Measurements from ENCODE around the gene AGL.
"Not testable (repeated sequence)": the region's sequence is repeated elsewhere in the genome, so short reads cannot be mapped to it uniquely, and the experiment has no call there.

AGL gene

DNA sequence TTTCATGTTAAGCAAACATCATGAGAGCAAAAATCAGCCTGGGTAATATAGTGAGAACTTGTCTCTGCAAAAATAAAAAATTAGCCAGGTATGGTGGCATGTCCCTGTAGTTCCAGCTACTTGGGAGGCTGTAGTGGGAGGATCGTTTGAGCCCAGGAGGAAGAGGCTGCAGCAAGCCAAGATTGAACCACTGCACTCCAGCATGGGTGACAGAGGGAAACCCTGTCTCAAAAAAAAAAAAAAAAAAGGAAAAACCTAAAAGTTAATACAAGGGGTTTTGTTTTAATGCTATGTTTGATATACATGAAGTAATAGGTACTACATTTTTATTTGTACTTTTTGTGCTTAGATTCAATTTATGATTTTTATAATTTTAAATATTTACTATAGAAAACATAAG, 92.6 kb downstream of the AGL start:
- Mint-ChIP-seq H3K9me3 (no peaks in the 10 kb centered on the region), H3K4me1 (no peaks in the 10 kb centered on the region), H3K27me3 (peaks cover 3% of the 10 kb centered on the region), H3K27ac (no peak overlapping the region), H3K4me3 (no peak overlapping the region), H3K36me3 (no peaks in the 10 kb centered on the region)
- DNase-seq, result no peak
- CTCF ChIA-PET, result no interaction called here

DNA sequence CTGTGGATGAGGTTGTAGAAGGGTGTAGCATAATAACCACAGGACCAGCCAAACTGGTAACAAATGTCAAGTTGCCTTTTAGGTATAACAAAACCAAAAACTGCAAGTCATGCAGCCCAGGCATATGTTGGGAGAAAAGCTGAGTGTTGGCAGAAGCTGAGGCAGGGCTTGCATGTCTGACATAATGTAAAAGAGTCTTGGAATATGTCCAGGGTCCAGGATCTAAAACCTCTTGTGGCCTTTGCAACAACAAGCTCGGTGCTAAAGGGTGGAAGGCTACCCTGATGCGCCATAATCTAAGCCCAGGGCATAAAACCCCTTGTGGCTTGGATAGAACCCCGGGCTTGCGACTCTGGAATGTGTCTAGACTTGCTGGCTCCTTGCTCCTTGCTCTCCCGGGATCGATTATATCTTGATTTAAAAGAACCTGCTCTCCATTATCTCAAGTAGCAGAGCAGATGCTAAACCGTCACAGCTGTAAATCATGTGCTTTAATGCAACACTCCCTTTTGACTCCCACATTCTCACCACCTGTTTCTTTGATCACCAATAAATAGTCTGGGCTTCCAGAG, 93.1 kb downstream of the AGL start:
- Mint-ChIP-seq H3K36me3 (no peaks in the 10 kb centered on the region), H3K9me3 (no peaks in the 10 kb centered on the region), H3K4me1 (no peaks in the 10 kb centered on the region), H3K27me3 (peaks cover 3% of the 10 kb centered on the region), H3K27ac (no peak overlapping the region), H3K4me3 (no peak overlapping the region)
- CTCF ChIA-PET, result no interaction called here
- DNase-seq, result no peak

DNA sequence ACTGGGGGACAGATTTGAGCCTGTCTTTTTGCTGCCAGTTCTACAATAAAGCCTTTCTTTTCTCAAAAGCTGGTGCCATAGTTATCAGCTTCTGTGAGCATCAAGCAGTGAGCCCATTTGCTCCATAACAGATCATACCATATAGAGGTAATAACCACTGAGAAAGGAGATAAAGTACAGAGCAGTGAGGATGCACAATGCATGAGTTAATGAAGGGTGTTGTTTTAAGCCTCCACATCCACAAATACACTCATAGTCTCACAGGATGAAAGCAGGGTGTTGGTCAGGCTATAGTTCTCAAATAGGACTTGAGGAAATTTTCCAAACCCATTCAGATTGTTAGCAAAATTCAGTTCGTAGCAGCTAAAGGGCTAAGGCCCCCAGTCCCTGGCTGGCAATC, 94.0 kb downstream of the AGL start:
- Mint-ChIP-seq H3K4me3 (no peak overlapping the region), H3K27me3 (peaks cover 4% of the 10 kb centered on the region), H3K36me3 (no peaks in the 10 kb centered on the region), H3K9me3 (no peaks in the 10 kb centered on the region), H3K27ac (no peak overlapping the region), H3K4me1 (no peaks in the 10 kb centered on the region)
- DNase-seq, result no peak
- CTCF ChIA-PET, result no interaction called here

DNA sequence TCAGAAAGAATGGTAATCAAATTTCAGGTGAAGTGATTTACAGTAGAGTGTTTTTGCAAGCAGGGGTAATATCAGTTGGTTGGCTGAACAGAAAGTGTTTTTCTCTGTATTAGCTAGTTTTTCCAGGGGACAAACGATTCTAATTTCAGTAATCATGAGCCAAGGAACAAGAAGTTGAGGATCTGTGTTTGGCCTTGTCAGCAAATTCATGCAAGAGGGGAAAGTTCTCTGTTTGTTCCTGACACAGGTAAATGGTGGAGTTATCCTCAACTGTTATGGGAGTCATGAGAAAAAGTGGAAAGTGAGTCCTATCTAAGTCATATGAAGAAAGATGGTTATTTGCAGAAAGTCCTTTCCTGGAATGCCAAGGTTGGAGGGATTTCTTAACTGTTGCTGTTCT, 95.0 kb downstream of the AGL start:
- no peaks in the 10 kb centered on the region for H3K4me1 Mint-ChIP-seq

DNA sequence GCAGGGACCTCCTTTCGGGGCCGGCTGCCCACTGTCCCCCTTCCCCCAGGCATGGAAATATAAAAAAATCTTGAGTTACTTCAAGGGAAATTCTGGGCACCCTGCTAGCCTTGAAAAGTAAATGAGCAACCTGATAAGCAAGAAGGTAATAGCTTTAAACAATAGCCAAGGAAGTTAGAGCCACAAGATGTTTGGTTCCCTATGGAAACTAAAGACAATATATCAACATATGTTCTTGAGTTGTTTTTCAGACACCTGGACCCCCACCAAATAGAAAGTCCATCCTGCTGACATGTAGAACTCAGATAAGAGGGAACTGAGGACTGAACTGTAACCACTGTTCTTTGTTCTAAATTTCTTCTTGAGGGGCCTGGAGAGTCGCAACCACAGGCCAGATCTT, 100.3 kb downstream of the AGL start:
- Mint-ChIP-seq H3K4me1 (no peaks in the 10 kb centered on the region), H3K9me3 (no peaks in the 10 kb centered on the region), H3K27me3 (peaks cover 4% of the 10 kb centered on the region), H3K36me3 (no peaks in the 10 kb centered on the region), H3K4me3 (no peak overlapping the region), H3K27ac (no peak overlapping the region)
- DNase-seq, result no peak
- CTCF ChIA-PET, result interaction anchor here (0.7 kb wide), 1 partner anchor 1683 kb away, joined by 3 read pairs; no protein-coding TSS in a partner anchor

More for the DNA sequence above, 95.0 kb downstream of the AGL start:
- Mint-ChIP-seq H3K36me3 (no peaks in the 10 kb centered on the region), H3K27ac (no peak overlapping the region), H3K4me3 (no peak overlapping the region), H3K27me3 (peaks cover 4% of the 10 kb centered on the region), H3K9me3 (no peaks in the 10 kb centered on the region)
- no peak for DNase-seq
- CTCF ChIA-PET, result no interaction called here

DNA sequence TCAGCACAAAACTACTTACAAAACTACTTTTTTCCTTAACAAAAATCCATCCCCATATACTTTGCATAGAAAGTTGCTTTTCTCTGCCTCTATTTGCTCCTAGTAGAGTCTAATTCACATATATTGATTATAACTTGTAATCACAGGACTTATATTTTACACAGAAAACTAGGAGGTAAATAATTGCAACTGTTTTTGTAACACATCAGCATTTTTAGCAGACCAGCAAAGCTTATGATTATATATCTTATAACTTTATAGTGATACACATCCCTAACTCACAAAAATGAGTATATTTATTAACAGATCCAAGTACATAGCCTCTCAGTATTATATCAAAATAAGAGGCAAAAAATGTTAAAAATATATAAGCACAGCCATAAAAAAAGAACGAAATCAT, 102.4 kb downstream of the AGL start:
- H3K27me3 Mint-ChIP-seq, result peaks cover 4% of the 10 kb centered on the region
- H3K9me3 Mint-ChIP-seq, result no peaks in the 10 kb centered on the region
- DNase-seq, result no peak
- no peaks in the 10 kb centered on the region for H3K4me1 Mint-ChIP-seq
- H3K27ac Mint-ChIP-seq, result no peak overlapping the region
- H3K36me3 Mint-ChIP-seq, result no peaks in the 10 kb centered on the region
- H3K4me3 Mint-ChIP-seq, result no peak overlapping the region
- CTCF ChIA-PET, result interaction anchor here (0.6 kb wide), 1 partner anchor 797 kb away, joined by 3 read pairs; no protein-coding TSS in a partner anchor

DNA sequence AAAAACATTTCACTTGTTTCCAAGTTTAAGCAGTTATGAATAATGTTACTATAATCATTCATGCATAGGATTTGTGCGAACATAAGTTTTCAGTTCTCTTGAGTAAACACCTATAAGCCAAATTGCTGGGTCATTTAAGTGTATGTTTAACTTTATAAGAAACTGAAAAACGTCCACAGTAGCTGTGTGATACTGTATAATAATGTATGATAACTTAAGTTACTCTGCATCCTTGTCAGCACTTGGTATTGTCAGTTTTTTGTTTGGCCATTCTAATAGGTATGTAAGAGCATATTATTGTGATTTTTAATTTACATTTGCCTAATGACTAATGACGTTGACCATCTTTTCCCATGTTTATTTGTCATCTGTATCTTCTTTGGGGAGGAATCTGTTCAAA, 105.2 kb downstream of the AGL start:
- CTCF ChIA-PET, result interaction anchor here (0.6 kb wide), 1 partner anchor 537 kb away, joined by 3 read pairs; no protein-coding TSS in a partner anchor
- Mint-ChIP-seq H3K4me1 (no peaks in the 10 kb centered on the region), H3K27ac (no peak overlapping the region), H3K9me3 (no peaks in the 10 kb centered on the region), H3K27me3 (no peaks in the 10 kb centered on the region), H3K36me3 (no peaks in the 10 kb centered on the region), H3K4me3 (no peak overlapping the region)
- no peak for DNase-seq

DNA sequence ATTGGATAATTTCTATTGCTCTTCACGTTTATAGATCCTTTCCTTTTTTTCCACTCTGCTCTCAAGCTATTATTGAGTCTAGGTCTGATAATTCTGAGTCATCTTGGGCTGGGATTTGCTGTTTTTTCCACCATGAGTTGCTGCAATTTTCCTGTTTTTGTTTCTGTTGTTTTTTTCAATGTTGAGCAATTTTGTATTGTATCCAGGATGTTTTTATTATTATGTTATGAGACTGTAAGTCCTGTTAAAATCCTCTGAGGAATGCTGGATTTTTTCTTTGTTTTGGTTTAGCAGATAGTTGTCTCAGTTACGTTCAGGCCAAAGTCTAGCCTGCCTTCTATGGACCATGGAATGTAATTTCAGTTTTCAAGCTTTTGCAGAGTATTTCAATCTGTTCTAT, 106.6 kb downstream of the AGL start:
- no peaks in the 10 kb centered on the region for H3K4me1 Mint-ChIP-seq
- DNase-seq, result no peak
- CTCF ChIA-PET, result no interaction called here

DNA sequence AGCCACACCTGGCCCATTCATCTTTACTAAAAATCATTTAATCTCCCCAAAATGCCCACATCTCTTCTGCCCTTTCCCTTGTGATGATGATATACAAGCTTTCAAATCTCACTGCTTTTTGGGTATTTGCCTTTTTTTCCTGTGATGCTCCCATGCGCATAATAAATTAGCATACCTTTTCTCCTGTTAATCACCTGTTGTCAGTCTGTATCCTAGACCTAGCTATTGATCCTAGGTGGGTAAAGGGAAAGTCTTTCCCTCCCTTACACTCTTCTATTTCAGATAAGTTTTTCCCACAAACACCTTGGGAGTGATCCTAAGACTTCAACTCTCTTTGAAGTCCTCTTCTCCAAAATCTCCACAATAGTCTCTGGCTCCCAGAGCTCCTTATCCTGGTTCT, 107.7 kb downstream of the AGL start:
- no peaks in the 10 kb centered on the region for H3K36me3 Mint-ChIP-seq
- H3K27ac Mint-ChIP-seq, result no peak overlapping the region
- no peak for DNase-seq
- no peaks in the 10 kb centered on the region for H3K27me3 Mint-ChIP-seq
- no peaks in the 10 kb centered on the region for H3K4me1 Mint-ChIP-seq
- CTCF ChIA-PET, result no interaction called here
- no peak overlapping the region for H3K4me3 Mint-ChIP-seq
- H3K9me3 Mint-ChIP-seq, result no peaks in the 10 kb centered on the region

More for the DNA sequence above, 106.6 kb downstream of the AGL start:
- no peaks in the 10 kb centered on the region for H3K9me3 Mint-ChIP-seq
- no peak overlapping the region for H3K4me3 Mint-ChIP-seq
- H3K27ac Mint-ChIP-seq, result no peak overlapping the region
- no peaks in the 10 kb centered on the region for H3K36me3 Mint-ChIP-seq
- no peaks in the 10 kb centered on the region for H3K27me3 Mint-ChIP-seq

DNA sequence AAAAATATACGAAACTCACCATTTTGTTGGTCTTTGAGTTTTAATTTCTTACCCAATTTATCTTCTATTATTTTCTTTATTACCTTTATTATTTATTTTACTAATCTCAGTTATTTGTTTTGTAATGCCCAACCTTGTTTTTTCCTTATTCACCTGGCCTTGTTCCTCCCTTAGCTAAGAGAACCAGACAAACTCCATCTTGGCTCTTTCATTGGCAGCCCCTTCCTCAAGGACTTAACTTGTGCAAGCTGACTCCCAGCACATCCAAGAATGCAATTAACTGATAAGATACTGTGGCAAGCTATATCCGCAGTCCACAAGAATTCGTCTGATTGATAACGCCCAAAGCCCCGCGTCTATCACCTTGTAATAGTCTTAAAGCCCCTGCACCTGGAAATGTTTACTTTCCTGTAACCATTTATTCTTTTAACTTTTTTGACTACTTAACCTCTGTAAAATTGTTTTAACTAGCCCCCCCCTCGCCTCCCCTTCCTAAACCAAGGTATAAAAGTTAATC, 109.1 kb downstream of the AGL start:
- H3K27ac Mint-ChIP-seq, H3K4me3 Mint-ChIP-seq, CTCF ChIA-PET, H3K27me3 Mint-ChIP-seq, H3K9me3 Mint-ChIP-seq, DNase-seq, H3K4me1 Mint-ChIP-seq, H3K36me3 Mint-ChIP-seq: not testable (repeated sequence)

DNA sequence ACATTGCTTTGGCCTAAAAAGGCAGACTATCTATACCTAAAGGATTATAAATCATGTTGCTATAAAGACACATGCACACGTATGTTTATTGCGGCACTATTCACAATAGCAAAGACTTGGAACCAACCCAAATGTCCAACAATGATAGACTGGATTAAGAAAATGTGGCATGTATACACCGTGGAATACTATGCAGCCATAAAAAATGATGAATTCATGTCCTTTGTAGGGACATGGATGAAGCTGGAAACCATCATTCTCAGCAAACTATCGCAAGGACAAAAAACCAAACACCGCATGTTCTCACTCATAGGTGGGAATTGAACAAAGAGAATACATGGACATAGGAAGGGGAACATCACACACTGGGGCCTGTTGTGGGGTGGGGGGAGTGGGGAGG, 110.1 kb downstream of the AGL start:
- not testable (repeated sequence) for H3K27ac Mint-ChIP-seq, H3K36me3 Mint-ChIP-seq, H3K4me1 Mint-ChIP-seq, H3K9me3 Mint-ChIP-seq, H3K27me3 Mint-ChIP-seq, DNase-seq, H3K4me3 Mint-ChIP-seq
- CTCF ChIA-PET, result interaction anchor here (0.7 kb wide), 1 partner anchor 49 kb away, joined by 4 read pairs; no protein-coding TSS in a partner anchor

DNA sequence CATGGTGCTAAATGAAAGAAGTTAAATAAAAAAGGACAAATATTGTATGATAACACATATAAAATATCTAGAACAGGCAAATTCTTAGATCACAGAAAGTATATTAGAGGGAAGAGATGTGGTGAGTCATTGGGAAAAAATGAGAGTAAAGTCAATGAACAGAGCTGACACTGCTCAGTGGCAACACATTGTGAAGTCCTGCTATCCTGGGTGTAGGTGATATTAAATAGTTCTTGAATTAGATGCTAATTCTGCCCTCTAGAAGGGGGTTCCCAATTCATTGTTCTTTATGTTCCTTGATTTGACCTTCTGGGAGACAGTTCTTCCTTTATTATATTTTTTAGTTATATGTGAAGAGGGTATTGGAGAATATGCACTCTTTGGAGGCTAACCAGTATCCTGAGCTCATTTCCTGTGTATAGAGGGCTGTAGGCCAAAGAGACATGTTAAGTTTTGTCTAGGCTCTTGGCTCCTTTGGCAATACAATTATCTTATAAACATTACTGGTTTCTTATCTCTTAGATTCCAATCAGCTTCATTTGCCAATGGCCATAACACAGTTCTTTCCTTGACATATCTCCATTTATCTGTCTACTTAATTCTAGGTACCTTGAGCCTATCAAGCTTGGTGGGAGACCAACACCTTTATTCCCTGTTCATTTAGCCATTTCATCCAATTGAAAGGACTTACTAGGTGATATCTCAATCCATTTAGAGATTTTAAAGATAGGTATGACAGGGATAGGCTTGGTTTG, 113.1 kb downstream of the AGL start:
- Mint-ChIP-seq H3K36me3 (no peaks in the 10 kb centered on the region), H3K4me1 (peaks cover 1% of the 10 kb centered on the region), H3K27ac (no peak overlapping the region), H3K9me3 (no peaks in the 10 kb centered on the region), H3K4me3 (no peak overlapping the region), H3K27me3 (no peaks in the 10 kb centered on the region)
- CTCF ChIA-PET, result no interaction called here
- DNase-seq, result no peak

DNA sequence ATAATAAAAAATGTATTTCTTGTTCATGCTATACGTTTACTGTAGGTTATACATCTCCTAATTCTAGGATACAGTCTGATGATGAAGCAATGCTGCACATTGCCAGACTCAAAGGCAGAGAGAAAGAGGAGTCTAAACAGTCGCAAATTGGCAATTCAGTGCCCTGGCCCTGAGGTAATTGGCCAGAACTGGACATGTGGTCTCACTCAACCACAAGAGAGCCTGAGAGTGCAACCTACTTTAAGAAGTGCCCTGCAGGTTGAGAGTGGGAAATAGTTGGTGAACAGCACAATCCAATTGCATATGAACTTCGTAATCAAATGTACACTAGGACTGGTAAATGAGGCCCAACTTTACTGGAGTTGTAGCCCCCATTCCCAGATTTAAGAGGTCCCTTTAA, 114.6 kb downstream of the AGL start:
- Mint-ChIP-seq H3K36me3 (no peaks in the 10 kb centered on the region), H3K4me3 (no peak overlapping the region), H3K27ac (no peak overlapping the region), H3K27me3 (no peaks in the 10 kb centered on the region), H3K9me3 (no peaks in the 10 kb centered on the region), H3K4me1 (peaks cover 16% of the 10 kb centered on the region)
- no peak for DNase-seq
- CTCF ChIA-PET, result interaction anchor here (0.7 kb wide), 2 partner anchors 427 to 904 kb away, joined by 3 read pairs; no protein-coding TSS in a partner anchor

DNA sequence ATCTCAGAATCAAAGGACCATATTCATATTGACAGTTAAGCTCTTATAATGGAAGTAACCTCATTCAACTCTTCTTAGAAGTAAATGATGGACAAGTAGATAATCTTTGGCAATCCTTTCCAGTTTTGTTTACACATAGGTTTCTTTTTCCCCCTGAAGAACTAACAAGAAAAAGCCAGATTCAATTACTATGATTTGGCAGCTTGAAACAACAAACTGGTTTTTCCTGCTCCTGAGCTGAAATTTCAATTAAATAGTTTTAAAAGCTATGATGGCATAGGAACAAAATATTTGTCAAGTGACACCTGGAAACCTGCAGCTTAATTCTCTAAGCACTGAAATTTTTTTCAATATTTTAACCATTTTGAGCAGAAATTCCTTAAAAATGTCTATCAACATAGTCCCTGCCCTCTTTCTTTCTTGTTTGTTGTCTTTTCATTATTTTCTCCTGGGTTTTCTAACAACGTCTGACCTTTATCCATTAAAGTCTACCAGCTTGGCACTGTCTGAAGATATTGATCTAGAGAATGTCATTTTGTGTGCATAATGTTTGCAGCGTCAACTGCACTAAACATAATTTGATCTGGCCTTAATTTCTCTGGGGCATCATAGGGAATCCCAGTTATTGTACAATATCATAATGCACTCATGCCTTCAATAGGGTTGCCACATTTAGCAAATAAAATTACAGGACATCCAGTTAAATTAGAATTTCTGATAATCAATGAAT, 115.7 kb downstream of the AGL start:
- no peak for DNase-seq
- H3K27me3 Mint-ChIP-seq, result no peaks in the 10 kb centered on the region
- H3K27ac Mint-ChIP-seq, result no peak overlapping the region
- H3K4me3 Mint-ChIP-seq, result no peak overlapping the region
- H3K4me1 Mint-ChIP-seq, result peaks cover 24% of the 10 kb centered on the region
- H3K36me3 Mint-ChIP-seq, result no peaks in the 10 kb centered on the region
- CTCF ChIA-PET, result interaction anchor here (0.7 kb wide), 1 partner anchor 903 kb away, joined by 3 read pairs; no protein-coding TSS in a partner anchor
- no peaks in the 10 kb centered on the region for H3K9me3 Mint-ChIP-seq

Data from activated naive CD4-positive, alpha-beta T cell treated with anti-CD3 and anti-CD28 coated beads, Interleukin-2, amount 10 ng/mL, durations not matched to agents 7 days and 5 days (primary cell).